Muscle layer of colon (tissue), 2 donors: ENCODE results near the gene APH1B.
"Not testable (repeated sequence)": the region's sequence is repeated elsewhere in the genome, so short reads cannot be mapped to it uniquely, and the experiment has no call there.

Experiments
- H3K27ac ChIP-seq: one replicate; pipeline ENCODE4 v1.7.0; 2013; ENCODE audit warnings: low read depth, mild to moderate bottlenecking, low read length, moderate library complexity
- H3K27me3 ChIP-seq, 2 donors: one replicate each; pipeline ENCODE4 v1.7.0; 2013; ENCODE audit warnings: low read length in 2 of 2, mild to moderate bottlenecking in 2 of 2; ENCODE audit not compliant: insufficient read depth in 2 of 2, control insufficient read depth in 1 of 2
- H3K36me3 ChIP-seq: one replicate; pipeline ENCODE4 v1.7.0; 2013; ENCODE audit warnings: mild to moderate bottlenecking, low read length; ENCODE audit not compliant: insufficient read depth
- H3K4me1 ChIP-seq: one replicate; pipeline ENCODE4 v1.7.0; 2013; ENCODE audit warnings: mild to moderate bottlenecking, low read length; ENCODE audit not compliant: insufficient read depth
- H3K4me3 ChIP-seq, 2 donors: one replicate each; pipeline ENCODE4 v1.7.0; 2013; ENCODE audit warnings: low read length in 2 of 2, low read depth in 1 of 2, mild to moderate bottlenecking in 1 of 2, moderate library complexity in 1 of 2
- H3K9ac ChIP-seq: one replicate; pipeline ENCODE4 v1.7.0; 2013; ENCODE audit warnings: low read length
- H3K9me3 ChIP-seq: one replicate; pipeline ENCODE4 v1.7.0; 2013; ENCODE audit warnings: mild to moderate bottlenecking, low read length
- donor health status: abdominal sarcoma.
- donor health status: Adenocarcinoma of cecum.

APH1B gene

GRCh38 chr15:63320981-63321380 lies 43.6 kb downstream of the APH1B start:
- not testable (repeated sequence) for H3K9me3 ChIP-seq, H3K9ac ChIP-seq, H3K4me1 ChIP-seq, H3K36me3 ChIP-seq, H3K27me3 ChIP-seq, H3K27ac ChIP-seq, H3K4me3 ChIP-seq

GRCh38 chr15:63321462-63321861 lies 44.1 kb downstream of the APH1B start:
- Histone ChIP-seq H3K36me3 (no peaks in the 10 kb centered on the region), H3K9me3 (no peaks in the 10 kb centered on the region), H3K9ac (no peak overlapping the region), H3K4me1 (no peaks in the 10 kb centered on the region), H3K27me3 (no peaks in the 10 kb centered on the region), H3K27ac (no peak overlapping the region), H3K4me3 (no peak overlapping the region)

GRCh38 chr15:63322541-63322940 lies 45.1 kb downstream of the APH1B start:
- no peaks in the 10 kb centered on the region for H3K36me3 ChIP-seq
- H3K9me3 ChIP-seq: no peaks in the 10 kb centered on the region
- H3K4me1 ChIP-seq: no peaks in the 10 kb centered on the region
- H3K9ac ChIP-seq: no peak overlapping the region
- H3K4me3 ChIP-seq: no peak overlapping the region
- no peak overlapping the region for H3K27ac ChIP-seq
- H3K27me3 ChIP-seq: no peaks in the 10 kb centered on the region

- H3K9me3 ChIP-seq: no peaks in the 10 kb centered on the region
- no peaks in the 10 kb centered on the region for H3K36me3 ChIP-seq
- H3K4me3 ChIP-seq: no peak overlapping the region
- no peaks in the 10 kb centered on the region for H3K4me1 ChIP-seq
- no peak overlapping the region for H3K9ac ChIP-seq
- H3K27ac ChIP-seq: no peak overlapping the region
- H3K27me3 ChIP-seq: no peaks in the 10 kb centered on the region
These were observed 46.6 kb downstream of the APH1B start for GRCh38 chr15:63323798-63324563.

- no peak overlapping the region for H3K27ac ChIP-seq
These were observed 47.4 kb downstream of the APH1B start for GRCh38 chr15:63324770-63325169.

GRCh38 chr15:63327648-63328421 lies 50.4 kb downstream of the APH1B start:
- H3K4me3 ChIP-seq: no peak overlapping the region
- no peaks in the 10 kb centered on the region for H3K9me3 ChIP-seq
- no peaks in the 10 kb centered on the region for H3K36me3 ChIP-seq
- H3K27me3 ChIP-seq: no peaks in the 10 kb centered on the region
- no peak overlapping the region for H3K9ac ChIP-seq
- no peak overlapping the region for H3K27ac ChIP-seq
- peaks cover 18% of the 10 kb centered on the region for H3K4me1 ChIP-seq

More at GRCh38 chr15:63324770-63325169, 47.4 kb downstream of the APH1B start:
- H3K27me3 ChIP-seq: no peaks in the 10 kb centered on the region
- H3K9me3 ChIP-seq: no peaks in the 10 kb centered on the region
- no peaks in the 10 kb centered on the region for H3K4me1 ChIP-seq
- H3K9ac ChIP-seq: no peak overlapping the region
- no peaks in the 10 kb centered on the region for H3K36me3 ChIP-seq
- no peak overlapping the region for H3K4me3 ChIP-seq

GRCh38 chr15:63329567-63330350 lies 52.4 kb downstream of the APH1B start:
- Histone ChIP-seq H3K9ac (no peak overlapping the region), H3K36me3 (no peaks in the 10 kb centered on the region)

GRCh38 chr15:63330926-63331325 lies 53.5 kb downstream of the APH1B start:
- no peaks in the 10 kb centered on the region for H3K9me3 ChIP-seq
- H3K27me3 ChIP-seq: no peaks in the 10 kb centered on the region
- H3K36me3 ChIP-seq: no peaks in the 10 kb centered on the region
- no peak overlapping the region for H3K9ac ChIP-seq
- H3K4me3 ChIP-seq: no peak overlapping the region
- no peak overlapping the region for H3K27ac ChIP-seq
- H3K4me1 ChIP-seq: peaks cover 18% of the 10 kb centered on the region

More at GRCh38 chr15:63329567-63330350, 52.4 kb downstream of the APH1B start:
- Histone ChIP-seq H3K27me3 (no peaks in the 10 kb centered on the region), H3K27ac (no peak overlapping the region), H3K9me3 (no peaks in the 10 kb centered on the region), H3K4me3 (no peak overlapping the region), H3K4me1 (peaks cover 18% of the 10 kb centered on the region)

- Histone ChIP-seq H3K9me3 (no peaks in the 10 kb centered on the region), H3K27me3 (no peaks in the 10 kb centered on the region), H3K4me1 (peaks cover 18% of the 10 kb centered on the region), H3K4me3 (no peak overlapping the region), H3K36me3 (no peaks in the 10 kb centered on the region), H3K9ac (no peak overlapping the region), H3K27ac (peak overlapping the region; percentile 39)
These were observed 54.1 kb downstream of the APH1B start for GRCh38 chr15:63331456-63331855.

- Histone ChIP-seq H3K36me3 (no peaks in the 10 kb centered on the region), H3K4me3 (no peak overlapping the region), H3K9me3 (no peaks in the 10 kb centered on the region), H3K27ac (no peak overlapping the region), H3K9ac (no peak overlapping the region), H3K27me3 (no peaks in the 10 kb centered on the region), H3K4me1 (peaks cover 18% of the 10 kb centered on the region)
These were observed 55.1 kb downstream of the APH1B start for GRCh38 chr15:63332367-63333124.

GRCh38 chr15:63334821-63335220 lies 57.4 kb downstream of the APH1B start:
- Histone ChIP-seq H3K36me3 (no peaks in the 10 kb centered on the region), H3K9me3 (no peaks in the 10 kb centered on the region), H3K4me1 (peaks cover 18% of the 10 kb centered on the region), H3K4me3 (no peak overlapping the region), H3K27me3 (no peaks in the 10 kb centered on the region), H3K27ac (no peak overlapping the region), H3K9ac (no peak overlapping the region)
